Heart left ventricle (tissue), 16 donors: ENCODE measurements around the gene PCBD1. TPM values are rescaled to one million over a fixed set of nuclear protein-coding genes. Genes with fewer than 3 reads are reported as not detected.

Source experiments
- ATAC-seq, 4 donors: fragments of 200-7000 bp; cut with Tn5 transposase; one replicate each; pipeline ENCODE4 v1.9.1; 2020 to 2022; ENCODE audit warnings: moderate library complexity in 4 of 4, mild to moderate bottlenecking in 3 of 4, moderate number of reproducible peaks in 1 of 4
- DNase-seq, 5 donors: peaks; one replicate each; pipeline ENCODE4 v3.0.0-alpha.2; 2020
- H3K27ac ChIP-seq, 12 donors: fragments of 200-600 bp; sonication (generic) in 4 of 12; one replicate each; pipeline versions ENCODE4 v1.5.0 to v1.8.0; 2016 to 2022; ENCODE audit warnings: mild to moderate bottlenecking in 2 of 12
- H3K27me3 ChIP-seq, 9 donors: fragments of 200-600 bp; sonication (generic) in 2 of 9; one replicate each; pipeline versions ENCODE4 v1.5.1 to v1.8.0; 2016 to 2022; ENCODE audit warnings: mild to moderate bottlenecking in 3 of 9
- H3K36me3 ChIP-seq, 9 donors: fragments of 200-600 bp; sonication (generic) in 2 of 9; one replicate each; pipeline versions ENCODE4 v1.5.0 to v1.8.0; 2018 to 2022; ENCODE audit warnings: mild to moderate bottlenecking in 2 of 9
- H3K4me1 ChIP-seq, 12 donors: fragments of 200-600 bp; sonication (generic) in 4 of 12; one replicate each; pipeline versions ENCODE4 v1.5.0 to v1.8.0; 2016 to 2022; ENCODE audit warnings: mild to moderate bottlenecking in 3 of 12
- H3K4me3 ChIP-seq, 12 donors: fragments of 200-600 bp; sonication (generic) in 4 of 12; one replicate each; pipeline versions ENCODE4 v1.5.0 to v1.8.0; 2017 to 2022; ENCODE audit warnings: mild to moderate bottlenecking in 9 of 12, moderate library complexity in 4 of 12
- H3K9me3 ChIP-seq, 12 donors: fragments of 200-600 bp; sonication (generic) in 4 of 12; one replicate each; pipeline versions ENCODE4 v1.5.0 to v1.8.0; 2016 to 2022; ENCODE audit warnings: mild to moderate bottlenecking in 1 of 12
- CTCF ChIP-seq, 12 donors: fragments of 200-600 bp; sonication (generic) in 4 of 12; IDR thresholded peaks; one replicate each; pipeline versions ENCODE4 v1.5.0 to v1.8.0; 2018 to 2022; ENCODE audit warnings: antibody characterized with exemption in 12 of 12, mild to moderate bottlenecking in 5 of 12
- POLR2A ChIP-seq, 2 donors: fragments of 450-650 bp; IDR thresholded peaks; one replicate each; pipeline ENCODE4 v1.6.1; 2017; ENCODE audit warnings: antibody characterized with exemption in 2 of 2, mild to moderate bottlenecking in 2 of 2, moderate library complexity in 2 of 2
- WGBS, 4 donors: extraction: QIAGEN DNeasy Blood & Tissue Kit in 2 of 4; methylation state at CpG; one replicate each; pipeline versions ENCODE4 v1.1.5 to v1.1.7; 2013 to 2018; 5-methylcytosine and 5-hydroxymethylcytosine counted together
- intact Hi-C, 10 donors: fragments of 100-400 bp; cut with DNase I; formaldehyde crosslinking; loops; one replicate each; pipeline versions ENCODE4 v1.11.1 to v1.14.2; 2022
- polyA plus RNA-seq, 2 donors: library from polyadenylated mRNA; stranded (reverse); fragments of 200-250 nt; gene quantifications; one replicate each; pipeline ENCODE4 v1.2.3, GENCODE V29; 2013
- total RNA-seq, 9 donors: library from RNA; depleted of rRNA in 2 of 9; stranded (reverse); fragments of >200 nt in 2 of 9; fragmentation: NEBNext Ultra II Directional in 3 of 9; extraction: Animal tissue kit (Norgen Biotek cat#: 25700) in 3 of 9; gene quantifications; one replicate each; pipeline versions ENCODE4 v1.1.0 to v1.2.4, GENCODE V29; 2016 to 2023
- donor health status: ischemic (EF 13 %, LVEDD 7.1; RV severe dilation, severe dysfunction).
- donor health status: healthy with polysubstance abuse.
- donor health status: DM: no; HTN: yes; CAD: no.
- donor health status: DM: no; HTN: no; CAD: no.
- donor health status: ischemic (EF 25% LVEDD 6.9; RV normal size, moderate dysfunction).
- donor health status: ischemic (EF 25% LVEDD 5.7; RV mildly dilated, moderate dysfunction).
- donor health status: healthy.
- donor health status: DM: yes; HTN: yes; CAD: no.
- donor health status: ischemic (EF 35%, LVEDD 5.7; RV mildly dilated, moderate dysfunction).
- donor health status: nonischemic (EF 11% LVEDD 7.7; RV severe dilation, severe dysfunction).
- donor health status: DM: yes; HTN: yes; CAD: no.
- donor health status: PGD.
- donor health status: ischemic (EF 29% LVEDD 5.4; RV normal size, mild dysfunction).
- donor health status: nonischemic (EF 23%, LVEDD 6.1; RV moderate dilation, normal function).

PCBD1 gene
- total and polyA plus RNA-seq, 11 donors, result 103 to 189 (median 144) TPM

GRCh38 chr10:70918851-70919530, 30.6 kb upstream of the PCBD1 start:
- Histone ChIP-seq H3K36me3 (no peaks in the 10 kb centered on the region), H3K27ac (no peak overlapping the region), H3K4me1 (no peaks in the 10 kb centered on the region), H3K27me3 (peaks cover 0 to 19% (median 2%) of the 10 kb centered on the region in 9 donors), H3K4me3 (no peak overlapping the region), H3K9me3 (no peaks in the 10 kb centered on the region)
- DNase-seq, result peak in 2 of 5 donors; percentile 20 to 51
- 60 to 68% (median 67%) methylated on average over 13 to 22 of the region's 22 CpGs for WGBS, 4 donors
- TF ChIP-seq CTCF (IDR thresholded peaks at IDR 0.05) (no peak), POLR2A (IDR thresholded peaks at IDR 0.05) (no peak)
- intact Hi-C loops, result no loop called here
- ATAC-seq, result no peak

GRCh38 chr10:70917635-70918034, 29.3 kb upstream of the PCBD1 start:
- ATAC-seq, result no peak
- no peaks in the 10 kb centered on the region for H3K9me3 ChIP-seq
- peaks cover 0 to 19% (median 2%) of the 10 kb centered on the region in 9 donors for H3K27me3 ChIP-seq
- intact Hi-C loops, result no loop called here
- peak in 2 of 5 donors; percentile 10 to 35 for DNase-seq
- WGBS, 4 donors, result 81 to 93% (median 83%) methylated on average over 6 to 10 of the region's 10 CpGs
- H3K36me3 ChIP-seq, result no peaks in the 10 kb centered on the region
- no peak overlapping the region for H3K4me3 ChIP-seq
- H3K27ac ChIP-seq, result no peak overlapping the region
- no peaks in the 10 kb centered on the region for H3K4me1 ChIP-seq
- TF ChIP-seq POLR2A (IDR thresholded peaks at IDR 0.05) (no peak), CTCF (IDR thresholded peaks at IDR 0.05) (no peak)

- no peak overlapping the region for H3K27ac ChIP-seq
- H3K4me1 ChIP-seq, result no peaks in the 10 kb centered on the region
- peaks cover 0 to 19% (median 0%) of the 10 kb centered on the region in 9 donors for H3K27me3 ChIP-seq
- 81 to 90% (median 83%) methylated on average over 5 of the region's 5 CpGs for WGBS, 4 donors
- intact Hi-C loops, result no loop called here
- ATAC-seq, result no peak
- H3K4me3 ChIP-seq, result no peak overlapping the region
- no peaks in the 10 kb centered on the region for H3K9me3 ChIP-seq
- no peak for TF ChIP-seq POLR2A (IDR thresholded peaks at IDR 0.05)
- TF ChIP-seq CTCF (IDR thresholded peaks at IDR 0.05), result no peak
- no peak for DNase-seq
- H3K36me3 ChIP-seq, result no peaks in the 10 kb centered on the region
These were observed 28.9 kb upstream of the PCBD1 start for GRCh38 chr10:70917226-70917625.

GRCh38 chr10:70916241-70916640, 27.9 kb upstream of the PCBD1 start:
- intact Hi-C loops, result no loop called here
- Histone ChIP-seq H3K9me3 (no peaks in the 10 kb centered on the region), H3K36me3 (no peaks in the 10 kb centered on the region), H3K27ac (no peak overlapping the region), H3K27me3 (peaks cover 0 to 19% (median 0%) of the 10 kb centered on the region in 9 donors), H3K4me1 (no peaks in the 10 kb centered on the region), H3K4me3 (no peak overlapping the region)
- ATAC-seq (no peak), DNase-seq (peak in 1 of 5 donors; percentile 33)
- 84 to 90% (median 88%) methylated on average over 4 to 6 of the region's 6 CpGs for WGBS, 4 donors
- TF ChIP-seq CTCF (IDR thresholded peaks at IDR 0.05) (no peak), POLR2A (IDR thresholded peaks at IDR 0.05) (no peak)
